Measurements from ENCODE around the gene MYO5B. TPM values are rescaled to one million over a fixed set of nuclear protein-coding genes. Genes with fewer than 3 reads are reported as not detected.

MYO5B gene
- total RNA-seq, 1 donor from 2014 or later: 6.7 TPM

DNA sequence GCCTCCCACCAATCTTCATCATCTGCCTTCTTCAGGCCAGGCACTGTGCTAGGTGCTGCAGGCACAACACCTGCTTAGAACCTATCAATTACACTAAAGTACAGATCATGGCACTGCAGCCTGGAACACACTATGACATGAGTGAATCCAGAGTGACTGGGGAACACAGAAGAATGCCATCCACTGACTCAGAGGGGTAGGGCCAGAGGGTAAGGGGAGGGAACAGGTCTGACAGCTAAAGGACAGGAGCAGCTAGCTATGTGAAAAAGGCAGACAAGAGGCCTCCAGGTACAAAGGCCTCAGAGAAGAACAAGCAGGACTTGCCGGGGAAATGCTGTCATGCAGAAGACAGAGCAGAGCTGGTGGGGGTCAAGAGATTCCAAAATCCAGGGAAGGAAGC is 328.3 kb downstream of the MYO5B start:
- no peak for DNase-seq (ENCODE audit: low spot score)
- H3K27ac Mint-ChIP-seq: no peak overlapping the region
- no peaks in the 10 kb centered on the region for H3K9me3 Mint-ChIP-seq
- Histone ChIP-seq H3K9me3 (ENCODE audit: low read depth) (no peaks in the 10 kb centered on the region), H3K27ac (no peak overlapping the region), H2AFZ (replicated peaks) (no peak overlapping the region), H4K20me1 (ENCODE audit: low read depth) (no peaks in the 10 kb centered on the region), H3K27me3 (no peaks in the 10 kb centered on the region), H3K4me3 (no peak overlapping the region), H3K4me1 (no peaks in the 10 kb centered on the region), H3K79me2 (ENCODE audit: low read depth) (no peaks in the 10 kb centered on the region), H3F3A (ENCODE audit: low read depth) (no peaks in the 10 kb centered on the region), H3K4me2 (no peak overlapping the region), H3K36me3 (no peaks in the 10 kb centered on the region), H3K9ac (no peak overlapping the region)
- peaks cover 2% of the 10 kb centered on the region for H3K27me3 Mint-ChIP-seq (ENCODE audit: insufficient read depth, low read depth)
- H3K4me1 Mint-ChIP-seq: peaks cover 13% of the 10 kb centered on the region
- H3K4me3 Mint-ChIP-seq: no peak overlapping the region
- H3K36me3 Mint-ChIP-seq: no peaks in the 10 kb centered on the region
- TF ChIP-seq, protein P1, sequence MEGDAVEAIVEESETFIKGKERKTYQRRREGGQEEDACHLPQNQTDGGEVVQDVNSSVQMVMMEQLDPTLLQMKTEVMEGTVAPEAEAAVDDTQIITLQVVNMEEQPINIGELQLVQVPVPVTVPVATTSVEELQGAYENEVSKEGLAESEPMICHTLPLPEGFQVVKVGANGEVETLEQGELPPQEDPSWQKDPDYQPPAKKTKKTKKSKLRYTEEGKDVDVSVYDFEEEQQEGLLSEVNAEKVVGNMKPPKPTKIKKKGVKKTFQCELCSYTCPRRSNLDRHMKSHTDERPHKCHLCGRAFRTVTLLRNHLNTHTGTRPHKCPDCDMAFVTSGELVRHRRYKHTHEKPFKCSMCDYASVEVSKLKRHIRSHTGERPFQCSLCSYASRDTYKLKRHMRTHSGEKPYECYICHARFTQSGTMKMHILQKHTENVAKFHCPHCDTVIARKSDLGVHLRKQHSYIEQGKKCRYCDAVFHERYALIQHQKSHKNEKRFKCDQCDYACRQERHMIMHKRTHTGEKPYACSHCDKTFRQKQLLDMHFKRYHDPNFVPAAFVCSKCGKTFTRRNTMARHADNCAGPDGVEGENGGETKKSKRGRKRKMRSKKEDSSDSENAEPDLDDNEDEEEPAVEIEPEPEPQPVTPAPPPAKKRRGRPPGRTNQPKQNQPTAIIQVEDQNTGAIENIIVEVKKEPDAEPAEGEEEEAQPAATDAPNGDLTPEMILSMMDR (IDR thresholded peaks at IDR 0.05): no peak
- TF ChIP-seq EZH2phosphoT487 (IDR thresholded peaks at IDR 0.05) (no peak), EZH2 (IDR thresholded peaks at IDR 0.05) (no peak)

DNA sequence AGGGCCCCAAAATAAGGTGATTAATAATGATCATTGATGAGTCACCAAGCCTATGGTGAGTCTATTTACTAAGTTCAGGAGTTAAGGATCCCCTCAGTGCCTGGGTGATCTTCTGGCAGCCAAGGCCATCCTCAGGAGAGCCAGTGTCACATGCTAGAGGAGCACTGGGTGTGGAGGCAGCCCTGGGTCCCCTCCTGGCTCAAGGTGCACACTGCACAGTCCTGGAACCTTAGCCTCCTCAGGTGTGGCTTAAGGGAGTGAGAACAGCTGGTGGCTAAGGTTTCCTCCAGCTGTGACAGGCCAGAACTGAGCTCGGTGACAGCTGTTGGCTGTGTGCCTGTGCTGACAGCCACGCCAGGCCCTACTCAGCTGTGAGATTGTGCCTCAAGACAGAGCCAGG is 329.5 kb downstream of the MYO5B start:
- Histone ChIP-seq H3K9ac (no peak overlapping the region), H2AFZ (replicated peaks) (no peak overlapping the region), H3K4me3 (no peak overlapping the region), H3K4me1 (no peaks in the 10 kb centered on the region), H3K36me3 (no peaks in the 10 kb centered on the region), H3K9me3 (ENCODE audit: low read depth) (no peaks in the 10 kb centered on the region), H4K20me1 (ENCODE audit: low read depth) (no peaks in the 10 kb centered on the region), H3K27ac (no peak overlapping the region), H3K27me3 (no peaks in the 10 kb centered on the region), H3F3A (ENCODE audit: low read depth) (no peaks in the 10 kb centered on the region), H3K79me2 (ENCODE audit: low read depth) (no peaks in the 10 kb centered on the region), H3K4me2 (no peak overlapping the region)
- H3K36me3 Mint-ChIP-seq: no peaks in the 10 kb centered on the region
- peaks cover 2% of the 10 kb centered on the region for H3K27me3 Mint-ChIP-seq (ENCODE audit: insufficient read depth, low read depth)
- TF ChIP-seq EZH2phosphoT487 (IDR thresholded peaks at IDR 0.05): no peak
- TF ChIP-seq, protein P1 (IDR thresholded peaks at IDR 0.05): no peak
- TF ChIP-seq EZH2 (IDR thresholded peaks at IDR 0.05): no peak
- H3K27ac Mint-ChIP-seq: no peak overlapping the region
- no peak overlapping the region for H3K4me3 Mint-ChIP-seq
- peaks cover 16% of the 10 kb centered on the region for H3K4me1 Mint-ChIP-seq
- no peaks in the 10 kb centered on the region for H3K9me3 Mint-ChIP-seq
- DNase-seq (ENCODE audit: low spot score): no peak

DNA sequence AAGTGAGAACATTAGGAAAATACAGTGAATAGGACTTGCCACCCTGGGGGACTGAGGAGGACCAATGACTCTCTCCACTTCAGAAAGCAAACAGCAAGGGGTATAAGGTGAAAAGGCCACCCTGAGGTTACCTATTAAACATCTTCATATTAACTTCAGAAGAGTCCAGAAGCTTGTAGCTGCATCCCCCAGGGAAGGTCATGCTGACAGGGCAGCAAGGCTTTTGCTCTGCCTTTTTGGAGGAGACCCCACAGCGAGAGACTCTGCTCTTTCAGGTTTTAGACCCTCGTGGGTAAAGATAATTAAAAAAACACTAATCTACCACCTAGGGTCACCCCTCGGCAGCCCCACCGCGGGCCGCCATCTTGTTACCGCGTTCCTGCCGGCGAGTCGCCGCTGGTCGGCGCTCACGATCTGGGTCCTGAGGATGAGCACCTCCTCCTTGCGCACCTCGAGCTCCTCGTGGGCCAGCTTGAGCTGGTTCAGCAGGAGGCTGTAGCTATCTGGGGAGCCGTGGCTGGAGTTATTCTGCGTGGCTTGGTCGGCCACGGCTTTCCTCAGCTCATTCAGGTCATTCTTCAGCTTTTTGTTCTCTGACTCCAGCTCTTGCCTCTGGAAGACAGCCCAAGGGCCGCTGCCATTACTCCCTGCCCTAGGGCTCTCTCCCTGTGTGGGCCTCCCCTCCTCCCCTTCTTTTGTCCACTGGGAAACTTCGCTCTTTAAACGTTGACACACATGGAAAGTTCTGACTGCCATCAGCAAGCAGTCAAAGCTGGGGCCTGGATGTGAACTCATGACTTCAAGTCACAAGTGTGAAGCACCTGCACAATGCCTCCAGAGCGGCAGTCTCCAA is 331.0 kb downstream of the MYO5B start:
- H4K20me1 ChIP-seq (ENCODE audit: low read depth): no peaks in the 10 kb centered on the region
- H2AFZ ChIP-seq (replicated peaks): no peak overlapping the region
- H3F3A ChIP-seq (ENCODE audit: low read depth): no peaks in the 10 kb centered on the region
- Mint-ChIP-seq H3K9me3 (no peaks in the 10 kb centered on the region), H3K4me3 (no peak overlapping the region), H3K27ac (no peak overlapping the region), H3K4me1 (peaks cover 18% of the 10 kb centered on the region), H3K36me3 (no peaks in the 10 kb centered on the region), H3K27me3 (ENCODE audit: insufficient read depth, low read depth) (peaks cover 2% of the 10 kb centered on the region)
- H3K27ac ChIP-seq: no peak overlapping the region
- H3K36me3 ChIP-seq: no peaks in the 10 kb centered on the region
- H3K4me1 ChIP-seq: no peaks in the 10 kb centered on the region
- H3K27me3 ChIP-seq: no peaks in the 10 kb centered on the region
- H3K9ac ChIP-seq: no peak overlapping the region
- TF ChIP-seq, protein P1 (IDR thresholded peaks at IDR 0.05): no peak
- TF ChIP-seq EZH2phosphoT487 (IDR thresholded peaks at IDR 0.05) (no peak), EZH2 (IDR thresholded peaks at IDR 0.05) (no peak)
- no peaks in the 10 kb centered on the region for H3K9me3 ChIP-seq (ENCODE audit: low read depth)
- H3K79me2 ChIP-seq (ENCODE audit: low read depth): no peaks in the 10 kb centered on the region
- DNase-seq (ENCODE audit: low spot score): no peak
- no peak overlapping the region for H3K4me2 ChIP-seq
- no peak overlapping the region for H3K4me3 ChIP-seq
